SH-SY5Y (cell line): Measurements from ENCODE around the gene EVA1C.

Source experiments
- GATA2 ChIP-seq: IDR thresholded peaks from 2 replicates; pipeline ENCODE4 v1.6.1; 2011; ENCODE audit warnings: mild to moderate bottlenecking, low read depth, low read length
- GATA3 ChIP-seq: IDR thresholded peaks from 2 replicates; pipeline ENCODE4 v1.6.1; 2011; ENCODE audit warnings: low read depth, mild to moderate bottlenecking, low read length, moderate library complexity

DNA sequence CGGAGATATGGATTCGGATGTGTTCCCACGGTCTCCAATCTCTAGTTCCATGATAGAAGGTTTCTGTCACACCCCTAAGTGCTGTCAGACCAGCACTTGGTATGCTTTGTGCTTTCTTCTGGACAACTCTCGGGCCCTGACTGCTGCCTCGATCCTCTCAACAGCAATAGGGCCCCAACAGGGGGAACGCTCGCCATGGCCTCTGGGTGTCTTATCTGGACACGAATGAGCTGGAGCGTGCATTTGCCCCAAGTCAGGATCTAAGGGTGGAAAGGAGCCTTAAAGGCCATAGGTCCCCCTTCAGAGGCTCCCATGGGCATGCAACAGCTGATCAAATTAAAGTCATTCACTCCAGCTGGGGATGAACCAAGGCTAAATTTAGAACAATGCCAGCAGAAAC, 96.1 kb downstream of the EVA1C start:
- TF ChIP-seq GATA2 (no peak), GATA3 (no peak)
